GM12878 (cell line): ENCODE measurements around the gene MMD. TPM values are rescaled to one million over a fixed set of nuclear protein-coding genes. Genes with fewer than 3 reads are reported as not detected.

Experiments used
- ATAC-seq: fragments of 200-7000 bp; cut with Tn5 transposase; 3 replicates; pipeline ENCODE4 v1.9.1; 2020; ENCODE audit warnings: mild to moderate bottlenecking, moderate library complexity
- BruUV-seq: library from RNA; stranded (reverse); fragments of 400-500 nt; replicated peaks from 2 replicates; lab custom pipeline; 2021; lab: Mats Ljungman, UMichigan
- CTCF ChIA-PET: fragments of 300-600 bp; sonication (Branson Sonifier 250); formaldehyde crosslinking; extraction: SDS; loops from one replicate; lab custom pipeline; 2021; ENCODE audit warnings: inconsistent platforms; lab: Yijun Ruan, JAX
- POLR2A ChIA-PET: fragments of 350-600 bp; formaldehyde crosslinking; extraction: SDS; loops from one replicate; lab custom pipeline; 2021; ENCODE audit warnings: inconsistent platforms; lab: Charles Lee
- RAD21 ChIA-PET: fragments of 300-600 bp; sonication (Branson Sonifier 250); formaldehyde crosslinking; loops from one replicate; lab custom pipeline; 2023; ENCODE audit warnings: antibody characterized with exemption; ENCODE audit not compliant: unreplicated experiment; lab: Charles Lee
- SMC1A ChIA-PET: fragments of 300-600 bp; sonication (Branson Sonifier 250); formaldehyde crosslinking; loops from one replicate; lab custom pipeline; 2023; ENCODE audit not compliant: unreplicated experiment, uncharacterized antibody; lab: Charles Lee
- DNase-seq: peaks from one replicate; pipeline ENCODE4 v3.0.0-alpha.2; 2011; ENCODE audit warnings: low read depth, low spot score
- FAIRE-seq: peaks from 3 replicates; lab custom pipeline; 2011; peaks lifted over from hg19 to GRCh38; lab: Jason Lieb, UNC
- H2AFZ ChIP-seq: 2 replicates; pipeline ENCODE4 v1.6.0; 2011; ENCODE audit warnings: low read depth, low read length, control low read depth; ENCODE audit not compliant: control insufficient read depth
- H3K27ac ChIP-seq: 2 replicates; pipeline ENCODE4 v1.5.1; 2011; ENCODE audit warnings: control low read depth; ENCODE audit not compliant: control insufficient read depth, insufficient read depth
- H3K27me3 ChIP-seq, 2 experiments: replicated peaks in 1 of 2; 2 replicates each; pipeline versions ENCODE4 v1.6.0 to v1.6.1; 2011; ENCODE audit warnings: low read length in 1 of 2; ENCODE audit not compliant: control insufficient read depth in 2 of 2, insufficient read depth in 2 of 2
- H3K36me3 ChIP-seq, 2 experiments: 2 replicates each; pipeline ENCODE4 v1.5.1; 2011; ENCODE audit warnings: low read length in 1 of 2; ENCODE audit not compliant: control insufficient read depth in 2 of 2, insufficient read depth in 2 of 2
- H3K4me1 ChIP-seq: 2 replicates; pipeline ENCODE4 v1.6.1; 2011; ENCODE audit warnings: mild to moderate bottlenecking, low read length, moderate library complexity, mixed read lengths; ENCODE audit not compliant: control insufficient read depth, insufficient read depth
- H3K4me2 ChIP-seq: 2 replicates; pipeline ENCODE4 v1.6.0; 2011; ENCODE audit warnings: control low read depth; ENCODE audit not compliant: control insufficient read depth, insufficient read depth
- H3K4me3 ChIP-seq: fragments of 200-600 bp; sonication (generic); 2 replicates; pipeline ENCODE4 v1.5.1; 2016
- H3K79me2 ChIP-seq: 2 replicates; pipeline ENCODE4 v1.6.0; 2011; ENCODE audit warnings: low read length; ENCODE audit not compliant: control insufficient read depth, insufficient read depth
- H3K9ac ChIP-seq: 2 replicates; pipeline ENCODE4 v1.8.0; 2011; ENCODE audit warnings: low read length, control low read depth, mixed read lengths; ENCODE audit not compliant: control insufficient read depth, insufficient read depth
- H3K9me3 ChIP-seq: replicated peaks from 3 replicates; pipeline ENCODE4 v1.5.1; 2011; ENCODE audit warnings: mild to moderate bottlenecking, low read length; ENCODE audit not compliant: control insufficient read depth, insufficient read depth
- H4K20me1 ChIP-seq: 2 replicates; pipeline ENCODE4 v1.6.0; 2011; ENCODE audit not compliant: control insufficient read depth, insufficient read depth
- BCLAF1 ChIP-seq: fragments of 450-650 bp; IDR thresholded peaks from 2 replicates; pipeline ENCODE4 v1.6.1; 2017; ENCODE audit warnings: antibody characterized with exemption, mild to moderate bottlenecking, moderate library complexity
- CBX5 ChIP-seq: sonication (generic); IDR thresholded peaks from 2 replicates; pipeline ENCODE4 v1.6.1; 2016; ENCODE audit warnings: low read depth, moderate library complexity, mild to moderate bottlenecking, inconsistent platforms
- CUX1 ChIP-seq: IDR thresholded peaks from 2 replicates; pipeline ENCODE4 v1.6.1; 2012; ENCODE audit warnings: improper control_type of control experiment, low read depth, low read length; ENCODE audit not compliant: insufficient replicate concordance
- MXI1 ChIP-seq: fragments of 150-350 bp; IDR thresholded peaks from 2 replicates; pipeline ENCODE4 v1.6.1; 2011; ENCODE audit warnings: low read depth, mild to moderate bottlenecking, inconsistent platforms, low read length, improper control_type of control experiment
- NR2C1 ChIP-seq: fragments of 450-650 bp; IDR thresholded peaks from 2 replicates; pipeline ENCODE4 v1.6.1; 2017; ENCODE audit warnings: antibody characterized with exemption, mild to moderate bottlenecking, moderate library complexity
- SREBF2 ChIP-seq: IDR thresholded peaks from 2 replicates; pipeline ENCODE4 v1.6.1; 2012; ENCODE audit warnings: mild to moderate bottlenecking, low read length
- TARDBP ChIP-seq: IDR thresholded peaks from 2 replicates; pipeline ENCODE4 v1.6.1; 2016; ENCODE audit warnings: borderline replicate concordance
- TCF12 ChIP-seq: IDR thresholded peaks from 2 replicates; pipeline ENCODE4 v1.6.1; 2011; ENCODE audit warnings: low read depth, mild to moderate bottlenecking, low read length
- WGBS: methylation state at CpG from one replicate; pipeline ENCODE4 v1.1.6; 2016; ENCODE audit warnings: low lambda C conversion rate; ENCODE audit not compliant: insufficient replicate concordance, insufficient coverage; ENCODE audit errors: missing lambda C conversion rate; 5-methylcytosine and 5-hydroxymethylcytosine counted together
- in situ Hi-C: fragments of 300-500 bp; cut with MboI; formaldehyde crosslinking; loops from 9 replicates; pipeline ENCODE4 v1.14.3; 2018; ENCODE audit warnings: mixed read lengths
- intact Hi-C: fragments of 100-400 bp; cut with micrococcal nuclease; formaldehyde crosslinking; loops from one replicate; pipeline ENCODE4 v1.14.2; 2022; ENCODE audit not compliant: unreplicated experiment
- polyA plus RNA-seq, 11 experiments: library from polyadenylated mRNA; depleted of rRNA in 4 of 11; unstranded in 6 of 11; stranded (reverse) in 5 of 11; fragments of >200 nt; fragmentation: Nextera tagmentation in 4 of 11; fragmentation: Illumina TruSeq in 1 of 11; extraction: Ambion mirVana in 4 of 11; extraction: Trizol in 1 of 11; gene quantifications; 1 replicate in 1 of 11; 2 replicates in 10 of 11; pipeline versions ENCODE4 v1.2.1 to v1.2.3, GENCODE V29; 2011 to 2016; ENCODE audit warnings: inconsistent platforms in 2 of 11, missing spikeins in 2 of 11, low read depth in 1 of 11
- total RNA-seq, 4 experiments: library from RNA; depleted of rRNA in 3 of 4; stranded (reverse); fragments of >200 nt in 3 of 4; fragmentation: Illumina TruSeq in 1 of 4; extraction: Trizol in 1 of 4; gene quantifications; 2 replicates each; pipeline versions ENCODE4 v1.2.1 to v1.2.3, GENCODE V29; 2013 to 2021

The MMD gene
- total and polyA plus RNA-seq, 10 of the 15 experiments (the other 5 are each of a cell fraction or from before 2014, with no cell fraction given): 8.0 to 46.7 (median 22.3) TPM

GRCh38 chr17:55448681-55449080 lies 27.0 kb upstream of the MMD start:
- H3K4me3 ChIP-seq: no peak overlapping the region
- H3K4me1 ChIP-seq: peaks cover 17% of the 10 kb centered on the region
- 72% methylated on average over 4 of the region's 4 CpGs for WGBS
- ChIA-PET SMC1A (interaction anchor here (1.0 to 1.6 kb wide), 2 partner anchors 10 to 43 kb away, joined by 3 to 4 read pairs; no protein-coding TSS in a partner anchor), POLR2A (no interaction called here), RAD21 (interaction anchor here (1.2 kb wide), 1 partner anchor 31 kb away, joined by 3 read pairs; no protein-coding TSS in a partner anchor), CTCF (no interaction called here)
- intact Hi-C loops: no loop called here
- no peak overlapping the region for H3K27ac ChIP-seq
- H3K27me3 ChIP-seq: no peaks in the 10 kb centered on the region
- BruUV-seq: no TSS peak
- in situ Hi-C loops: no loop called here
- no peak overlapping the region for H3K4me2 ChIP-seq
- ATAC-seq (no peak), DNase-seq (no peak), FAIRE-seq (no peak)
- no peaks in the 10 kb centered on the region for H3K9me3 ChIP-seq
- no peaks in the 10 kb centered on the region for H3K36me3 ChIP-seq
- H3K79me2 ChIP-seq: no peaks in the 10 kb centered on the region
- H2AFZ ChIP-seq: no peak overlapping the region
- H4K20me1 ChIP-seq: no peaks in the 10 kb centered on the region
- TF ChIP-seq BCLAF1 (no peak), TCF12 (no peak), NR2C1 (no peak), MXI1 (no peak), CBX5 (no peak), CUX1 (no peak), SREBF2 (no peak), TARDBP (no peak)
- no peak overlapping the region for H3K9ac ChIP-seq
